ENCODE measurements around the gene PYDC2.

PYDC2 gene

GRCh38 chr3:191461113-191461595 lies at the start of gene PYDC2:
PYDC2 (plus strand) TSS chr3:191461163; CDS start chr3:191461163, 0 bp downstream.
- Histone ChIP-seq H3K4me1 (ENCODE audit: control insufficient read depth, insufficient read depth, low read length) (no peaks in the 10 kb centered on the region), H3K9me3 (ENCODE audit: control insufficient read depth, insufficient read depth, low read length) (no peaks in the 10 kb centered on the region), H3K9ac (ENCODE audit: low read depth, low read length) (no peak within 1 kb of the TSS), H3K36me3 (ENCODE audit: control insufficient read depth, insufficient read depth, low read length) (no peaks in the 10 kb centered on the region), H3K27me3 (ENCODE audit: control insufficient read depth, insufficient read depth, low read length) (no peaks in the 10 kb centered on the region), H3K4me3 (ENCODE audit: low read depth, low read length) (no peak within 1 kb of the TSS)

- H3K4me3 ChIP-seq (ENCODE audit: low read depth, low read length): no peak overlapping the region
- no peaks in the 10 kb centered on the region for H3K4me1 ChIP-seq (ENCODE audit: control insufficient read depth, insufficient read depth, low read length)
- H3K9me3 ChIP-seq (ENCODE audit: control insufficient read depth, insufficient read depth, low read length): no peaks in the 10 kb centered on the region
- H3K27me3 ChIP-seq (ENCODE audit: control insufficient read depth, insufficient read depth, low read length): no peaks in the 10 kb centered on the region
- no peaks in the 10 kb centered on the region for H3K36me3 ChIP-seq (ENCODE audit: control insufficient read depth, insufficient read depth, low read length)
- no peak overlapping the region for H3K9ac ChIP-seq (ENCODE audit: low read depth, low read length)
Observed at GRCh38 chr3:191412759-191413158, 48.2 kb upstream of the PYDC2 start.

- no peaks in the 10 kb centered on the region for H3K27me3 ChIP-seq (ENCODE audit: control insufficient read depth, insufficient read depth, low read length)
- no peaks in the 10 kb centered on the region for H3K9me3 ChIP-seq (ENCODE audit: control insufficient read depth, insufficient read depth, low read length)
- no peak overlapping the region for H3K4me3 ChIP-seq (ENCODE audit: low read depth, low read length)
- H3K9ac ChIP-seq (ENCODE audit: low read depth, low read length): no peak overlapping the region
- H3K36me3 ChIP-seq (ENCODE audit: control insufficient read depth, insufficient read depth, low read length): no peaks in the 10 kb centered on the region
- H3K4me1 ChIP-seq (ENCODE audit: control insufficient read depth, insufficient read depth, low read length): no peaks in the 10 kb centered on the region
Observed at GRCh38 chr3:191414286-191414685, 46.7 kb upstream of the PYDC2 start.

- Histone ChIP-seq H3K9ac (ENCODE audit: low read depth, low read length) (no peak overlapping the region), H3K9me3 (ENCODE audit: control insufficient read depth, insufficient read depth, low read length) (no peaks in the 10 kb centered on the region), H3K27me3 (ENCODE audit: control insufficient read depth, insufficient read depth, low read length) (no peaks in the 10 kb centered on the region), H3K36me3 (ENCODE audit: control insufficient read depth, insufficient read depth, low read length) (no peaks in the 10 kb centered on the region), H3K4me3 (ENCODE audit: low read depth, low read length) (no peak overlapping the region), H3K4me1 (ENCODE audit: control insufficient read depth, insufficient read depth, low read length) (no peaks in the 10 kb centered on the region)
Observed at GRCh38 chr3:191414732-191415131, 46.2 kb upstream of the PYDC2 start.

GRCh38 chr3:191415566-191415965 lies 45.4 kb upstream of the PYDC2 start:
- Histone ChIP-seq H3K27me3 (ENCODE audit: control insufficient read depth, insufficient read depth, low read length) (no peaks in the 10 kb centered on the region), H3K4me1 (ENCODE audit: control insufficient read depth, insufficient read depth, low read length) (no peaks in the 10 kb centered on the region), H3K36me3 (ENCODE audit: control insufficient read depth, insufficient read depth, low read length) (no peaks in the 10 kb centered on the region), H3K4me3 (ENCODE audit: low read depth, low read length) (no peak overlapping the region), H3K9ac (ENCODE audit: low read depth, low read length) (no peak overlapping the region), H3K9me3 (ENCODE audit: control insufficient read depth, insufficient read depth, low read length) (no peaks in the 10 kb centered on the region)

- Histone ChIP-seq H3K36me3 (ENCODE audit: control insufficient read depth, insufficient read depth, low read length) (no peaks in the 10 kb centered on the region), H3K9ac (ENCODE audit: low read depth, low read length) (no peak overlapping the region), H3K4me3 (ENCODE audit: low read depth, low read length) (no peak overlapping the region), H3K4me1 (ENCODE audit: control insufficient read depth, insufficient read depth, low read length) (no peaks in the 10 kb centered on the region), H3K9me3 (ENCODE audit: control insufficient read depth, insufficient read depth, low read length) (no peaks in the 10 kb centered on the region), H3K27me3 (ENCODE audit: control insufficient read depth, insufficient read depth, low read length) (no peaks in the 10 kb centered on the region)
Observed at GRCh38 chr3:191417457-191417729, 43.6 kb upstream of the PYDC2 start.

GRCh38 chr3:191420771-191421170 lies 40.2 kb upstream of the PYDC2 start:
- Histone ChIP-seq H3K4me3 (ENCODE audit: low read depth, low read length) (no peak overlapping the region), H3K9me3 (ENCODE audit: control insufficient read depth, insufficient read depth, low read length) (no peaks in the 10 kb centered on the region), H3K36me3 (ENCODE audit: control insufficient read depth, insufficient read depth, low read length) (no peaks in the 10 kb centered on the region), H3K27me3 (ENCODE audit: control insufficient read depth, insufficient read depth, low read length) (no peaks in the 10 kb centered on the region), H3K9ac (ENCODE audit: low read depth, low read length) (no peak overlapping the region), H3K4me1 (ENCODE audit: control insufficient read depth, insufficient read depth, low read length) (no peaks in the 10 kb centered on the region)

- H3K27me3 ChIP-seq (ENCODE audit: control insufficient read depth, insufficient read depth, low read length): no peaks in the 10 kb centered on the region
- H3K4me3 ChIP-seq (ENCODE audit: low read depth, low read length): no peak overlapping the region
- H3K9me3 ChIP-seq (ENCODE audit: control insufficient read depth, insufficient read depth, low read length): no peaks in the 10 kb centered on the region
- no peak overlapping the region for H3K9ac ChIP-seq (ENCODE audit: low read depth, low read length)
- H3K4me1 ChIP-seq (ENCODE audit: control insufficient read depth, insufficient read depth, low read length): no peaks in the 10 kb centered on the region
- no peaks in the 10 kb centered on the region for H3K36me3 ChIP-seq (ENCODE audit: control insufficient read depth, insufficient read depth, low read length)
Observed at GRCh38 chr3:191424881-191425280, 36.1 kb upstream of the PYDC2 start.

- Histone ChIP-seq H3K4me1 (ENCODE audit: control insufficient read depth, insufficient read depth, low read length) (no peaks in the 10 kb centered on the region), H3K27me3 (ENCODE audit: control insufficient read depth, insufficient read depth, low read length) (no peaks in the 10 kb centered on the region), H3K9me3 (ENCODE audit: control insufficient read depth, insufficient read depth, low read length) (no peaks in the 10 kb centered on the region), H3K4me3 (ENCODE audit: low read depth, low read length) (no peak overlapping the region), H3K9ac (ENCODE audit: low read depth, low read length) (no peak overlapping the region), H3K36me3 (ENCODE audit: control insufficient read depth, insufficient read depth, low read length) (no peaks in the 10 kb centered on the region)
Observed at GRCh38 chr3:191425322-191425734, 35.6 kb upstream of the PYDC2 start.

GRCh38 chr3:191426311-191426710 lies 34.7 kb upstream of the PYDC2 start:
- Histone ChIP-seq H3K27me3 (ENCODE audit: control insufficient read depth, insufficient read depth, low read length) (no peaks in the 10 kb centered on the region), H3K36me3 (ENCODE audit: control insufficient read depth, insufficient read depth, low read length) (no peaks in the 10 kb centered on the region), H3K4me3 (ENCODE audit: low read depth, low read length) (no peak overlapping the region), H3K9me3 (ENCODE audit: control insufficient read depth, insufficient read depth, low read length) (no peaks in the 10 kb centered on the region), H3K9ac (ENCODE audit: low read depth, low read length) (no peak overlapping the region), H3K4me1 (ENCODE audit: control insufficient read depth, insufficient read depth, low read length) (no peaks in the 10 kb centered on the region)

- Histone ChIP-seq H3K4me3 (ENCODE audit: low read depth, low read length) (no peak overlapping the region), H3K9me3 (ENCODE audit: control insufficient read depth, insufficient read depth, low read length) (no peaks in the 10 kb centered on the region), H3K9ac (ENCODE audit: low read depth, low read length) (no peak overlapping the region), H3K4me1 (ENCODE audit: control insufficient read depth, insufficient read depth, low read length) (no peaks in the 10 kb centered on the region), H3K27me3 (ENCODE audit: control insufficient read depth, insufficient read depth, low read length) (no peaks in the 10 kb centered on the region), H3K36me3 (ENCODE audit: control insufficient read depth, insufficient read depth, low read length) (no peaks in the 10 kb centered on the region)
Observed at GRCh38 chr3:191428177-191428576, 32.8 kb upstream of the PYDC2 start.

GRCh38 chr3:191430103-191430502 lies 30.9 kb upstream of the PYDC2 start:
- Histone ChIP-seq H3K4me1 (ENCODE audit: control insufficient read depth, insufficient read depth, low read length) (no peaks in the 10 kb centered on the region), H3K36me3 (ENCODE audit: control insufficient read depth, insufficient read depth, low read length) (no peaks in the 10 kb centered on the region)

More at GRCh38 chr3:191430103-191430502, 30.9 kb upstream of the PYDC2 start:
- Histone ChIP-seq H3K27me3 (ENCODE audit: control insufficient read depth, insufficient read depth, low read length) (no peaks in the 10 kb centered on the region), H3K4me3 (ENCODE audit: low read depth, low read length) (no peak overlapping the region), H3K9ac (ENCODE audit: low read depth, low read length) (no peak overlapping the region), H3K9me3 (ENCODE audit: control insufficient read depth, insufficient read depth, low read length) (no peaks in the 10 kb centered on the region)

Data from iPS-15b (cell line).